AG10803 (cell line): ENCODE data around the gene DPP8.
"Not testable (repeated sequence)": the region's sequence is repeated elsewhere in the genome, so short reads cannot be mapped to it uniquely, and the experiment has no call there.

Experiments
- DNase-seq: peaks from one replicate; pipeline ENCODE4 v3.0.0; 2010; ENCODE audit warnings: low read depth
- H3K4me3 ChIP-seq: 2 replicates; pipeline ENCODE4 v1.5.1; 2011; ENCODE audit warnings: mild to moderate bottlenecking, low read length, control low read depth
- TF ChIP-seq, protein P1 (sequence below): conservative IDR thresholded peaks from 2 replicates; pipeline ENCODE4 v1.5.1; 2011; ENCODE audit warnings: mild to moderate bottlenecking, low read length, control low read depth, inconsistent platforms

DPP8 gene

DNA sequence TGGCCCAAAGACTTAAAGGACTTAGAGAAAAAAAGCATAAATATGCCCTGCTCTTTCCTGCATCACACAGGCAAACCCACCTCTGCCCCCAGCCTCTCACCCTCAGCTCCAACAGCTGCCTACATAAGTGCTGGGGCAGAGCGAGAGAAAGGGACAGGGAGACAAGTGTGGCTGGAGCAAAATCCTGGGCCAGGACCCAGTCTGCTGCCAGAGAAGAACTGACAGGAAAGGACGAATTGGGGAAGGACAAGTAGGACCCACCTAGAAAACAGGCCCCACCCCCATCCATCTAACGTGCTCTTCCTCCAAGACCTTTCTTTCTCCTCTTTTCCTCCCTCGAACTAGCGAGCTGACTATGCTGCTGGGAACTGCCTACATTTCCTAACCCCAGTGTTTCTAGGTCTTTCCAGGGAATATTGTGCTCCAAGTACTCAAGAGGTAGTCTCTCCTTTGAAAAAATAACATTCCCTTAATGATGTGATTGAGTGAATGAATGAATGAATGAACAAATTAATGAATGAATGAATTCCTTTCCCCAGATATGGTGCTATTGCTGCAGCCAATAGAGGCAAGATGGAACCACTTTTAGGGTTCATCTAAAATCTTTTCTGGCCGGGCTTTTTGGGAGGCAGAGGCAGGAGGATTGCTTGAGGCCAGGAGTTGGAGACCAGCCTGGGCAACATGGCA, 113.2 kb downstream of the DPP8 start:
- no peak overlapping the region for H3K4me3 ChIP-seq
- TF ChIP-seq, protein P1, sequence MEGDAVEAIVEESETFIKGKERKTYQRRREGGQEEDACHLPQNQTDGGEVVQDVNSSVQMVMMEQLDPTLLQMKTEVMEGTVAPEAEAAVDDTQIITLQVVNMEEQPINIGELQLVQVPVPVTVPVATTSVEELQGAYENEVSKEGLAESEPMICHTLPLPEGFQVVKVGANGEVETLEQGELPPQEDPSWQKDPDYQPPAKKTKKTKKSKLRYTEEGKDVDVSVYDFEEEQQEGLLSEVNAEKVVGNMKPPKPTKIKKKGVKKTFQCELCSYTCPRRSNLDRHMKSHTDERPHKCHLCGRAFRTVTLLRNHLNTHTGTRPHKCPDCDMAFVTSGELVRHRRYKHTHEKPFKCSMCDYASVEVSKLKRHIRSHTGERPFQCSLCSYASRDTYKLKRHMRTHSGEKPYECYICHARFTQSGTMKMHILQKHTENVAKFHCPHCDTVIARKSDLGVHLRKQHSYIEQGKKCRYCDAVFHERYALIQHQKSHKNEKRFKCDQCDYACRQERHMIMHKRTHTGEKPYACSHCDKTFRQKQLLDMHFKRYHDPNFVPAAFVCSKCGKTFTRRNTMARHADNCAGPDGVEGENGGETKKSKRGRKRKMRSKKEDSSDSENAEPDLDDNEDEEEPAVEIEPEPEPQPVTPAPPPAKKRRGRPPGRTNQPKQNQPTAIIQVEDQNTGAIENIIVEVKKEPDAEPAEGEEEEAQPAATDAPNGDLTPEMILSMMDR, result no peak
- no peak for DNase-seq

DNA sequence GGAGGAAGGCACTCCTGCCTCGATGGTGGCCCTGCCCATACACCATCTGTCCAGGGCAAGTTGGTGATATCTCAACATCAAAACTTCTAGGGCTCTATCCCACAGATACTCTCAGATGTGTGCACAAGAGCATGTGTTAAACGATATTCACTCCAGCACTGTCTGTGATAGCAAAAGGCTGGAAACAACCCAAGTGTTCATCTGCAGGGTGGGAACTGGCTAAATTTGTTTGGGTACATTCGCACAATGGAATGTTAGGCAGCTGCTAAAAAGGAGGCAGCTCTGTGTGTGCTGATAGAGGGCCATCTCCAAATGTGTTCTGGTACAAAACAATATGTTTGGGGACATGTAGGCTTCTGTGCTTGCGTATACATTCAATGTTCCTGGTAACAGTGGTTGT, 114.5 kb downstream of the DPP8 start:
- TF ChIP-seq, protein P1, result no peak
- no peak overlapping the region for H3K4me3 ChIP-seq
- DNase-seq, result no peak

DNA sequence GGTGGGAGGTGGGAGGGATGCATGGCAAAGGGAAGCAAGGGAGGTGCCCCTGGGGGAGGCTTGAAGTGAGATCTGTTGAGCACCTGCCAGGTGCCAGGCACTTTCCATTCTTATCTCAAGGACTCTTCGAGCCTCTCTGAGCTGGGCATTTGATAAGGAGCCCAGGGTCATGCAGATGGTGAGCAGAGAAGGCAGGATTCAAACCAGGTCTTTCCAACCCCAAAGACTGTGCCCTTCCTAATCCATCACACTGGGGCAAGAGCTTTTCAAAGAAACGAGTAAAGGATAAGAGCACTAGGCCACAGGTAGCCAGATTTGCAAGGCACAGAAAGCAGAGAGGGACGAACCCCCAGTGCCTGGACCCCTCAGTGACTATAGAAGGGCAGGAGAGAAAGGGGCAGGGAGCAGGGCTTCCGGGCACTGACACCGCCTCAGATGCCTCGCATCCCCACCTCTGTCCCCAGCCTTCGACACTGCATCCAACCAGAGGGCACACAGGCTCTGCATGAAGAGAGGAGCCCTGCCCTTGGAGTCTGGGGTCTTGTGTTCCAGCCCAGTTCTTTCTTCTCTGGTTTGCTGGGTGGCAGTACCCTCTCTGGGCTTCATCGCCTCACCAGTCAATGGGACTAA, 115.8 kb downstream of the DPP8 start:
- TF ChIP-seq, protein P1, result no peak
- no peak for DNase-seq
- H3K4me3 ChIP-seq, result no peak overlapping the region

DNA sequence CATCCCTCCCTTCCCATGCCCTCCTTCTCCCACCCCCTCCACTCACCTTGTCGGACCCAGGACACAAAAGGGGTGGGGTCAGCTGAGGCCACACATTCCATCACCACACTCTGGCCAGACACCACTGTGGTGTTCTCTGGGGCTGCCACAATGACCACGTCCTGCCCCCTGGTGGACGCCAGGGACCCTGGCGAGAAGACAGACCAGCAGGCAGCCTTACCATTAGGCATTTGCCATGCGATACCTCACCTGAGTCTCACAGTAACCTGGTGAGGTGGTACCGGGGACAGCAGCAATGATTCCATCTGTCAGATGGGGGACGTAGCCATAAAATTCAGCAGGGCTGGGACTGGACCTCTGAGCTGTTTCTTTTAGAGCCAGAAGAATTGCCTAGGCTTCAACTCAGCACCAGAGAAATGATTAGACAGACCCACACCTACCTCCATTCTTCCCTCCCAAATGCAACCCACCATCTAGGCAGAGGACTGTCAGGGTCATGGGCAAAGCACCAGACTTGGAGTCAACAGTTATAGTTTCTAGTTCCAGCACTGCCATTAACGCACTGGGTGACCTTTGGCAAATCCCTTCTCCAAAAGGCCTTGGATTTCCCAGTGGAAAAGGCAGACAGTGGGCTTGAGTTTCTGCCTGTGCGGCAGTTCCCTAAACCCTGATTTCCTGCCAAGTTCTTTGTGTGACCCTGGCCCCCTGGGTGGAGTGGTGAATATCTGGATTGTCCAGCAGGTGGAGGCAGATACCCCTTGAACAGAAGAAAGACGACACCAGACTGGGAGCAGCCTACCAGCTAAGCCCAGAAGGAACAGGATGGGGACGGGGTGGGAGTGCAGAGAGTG, 116.5 kb downstream of the DPP8 start:
- TF ChIP-seq, protein P1, result peak; percentile 76
- peak; percentile 55 for DNase-seq
- no peak overlapping the region for H3K4me3 ChIP-seq

DNA sequence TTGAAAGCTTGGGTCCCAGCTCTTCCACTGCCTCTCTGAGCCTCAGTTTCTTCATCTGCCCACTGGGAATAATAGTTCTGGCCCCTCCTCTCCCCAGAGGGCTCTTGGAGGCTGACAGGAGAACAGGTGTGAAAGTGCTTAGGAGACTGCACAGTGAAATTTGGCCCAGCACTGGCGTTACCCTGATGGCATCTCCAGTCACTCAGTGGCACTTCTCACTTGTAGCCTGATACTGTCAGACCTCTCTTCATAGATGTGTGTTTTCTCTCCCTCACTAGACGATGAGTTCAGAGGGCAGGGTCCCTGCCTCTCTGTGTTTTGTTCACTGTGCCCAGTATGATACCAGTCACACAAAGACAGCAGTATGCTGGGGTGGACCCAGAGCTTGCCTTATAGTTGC, 117.5 kb downstream of the DPP8 start:
- no peak overlapping the region for H3K4me3 ChIP-seq
- TF ChIP-seq, protein P1, result no peak
- DNase-seq, result no peak

DNA sequence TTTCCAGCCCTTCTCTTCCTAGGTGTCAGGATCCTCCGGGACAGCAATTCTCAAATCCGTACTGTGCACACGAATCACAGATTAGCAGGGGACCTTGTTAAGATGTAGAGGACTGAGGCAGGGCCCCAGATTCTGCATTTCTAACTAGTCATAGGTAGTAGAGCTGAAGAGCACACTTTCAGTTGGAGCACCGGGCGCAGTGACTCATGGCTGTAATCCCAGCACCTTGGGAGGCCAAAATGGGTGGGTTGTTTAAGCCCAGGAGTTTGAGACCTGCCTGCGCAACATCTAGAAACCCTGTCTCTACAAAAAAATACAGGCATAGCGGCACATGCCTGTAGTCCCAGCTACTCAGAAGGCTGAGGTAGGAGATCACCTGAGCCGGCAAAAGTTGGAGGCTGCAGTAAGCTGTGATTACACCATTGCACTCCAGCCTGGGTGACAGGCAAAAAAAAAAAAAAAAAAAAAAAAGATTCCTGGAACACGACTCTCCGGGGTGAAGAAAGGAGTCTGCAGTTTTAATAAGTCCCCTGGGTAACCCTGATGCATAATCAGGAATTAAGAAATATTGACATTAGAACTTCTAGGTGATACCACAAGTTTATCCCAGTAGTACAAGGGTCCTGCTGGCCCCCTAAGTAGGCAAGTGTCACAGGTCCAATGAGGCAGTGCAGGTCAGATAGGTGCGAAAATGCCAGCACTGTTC, 118.3 kb downstream of the DPP8 start:
- TF ChIP-seq, protein P1, result no peak
- no peak overlapping the region for H3K4me3 ChIP-seq
- no peak for DNase-seq

DNA sequence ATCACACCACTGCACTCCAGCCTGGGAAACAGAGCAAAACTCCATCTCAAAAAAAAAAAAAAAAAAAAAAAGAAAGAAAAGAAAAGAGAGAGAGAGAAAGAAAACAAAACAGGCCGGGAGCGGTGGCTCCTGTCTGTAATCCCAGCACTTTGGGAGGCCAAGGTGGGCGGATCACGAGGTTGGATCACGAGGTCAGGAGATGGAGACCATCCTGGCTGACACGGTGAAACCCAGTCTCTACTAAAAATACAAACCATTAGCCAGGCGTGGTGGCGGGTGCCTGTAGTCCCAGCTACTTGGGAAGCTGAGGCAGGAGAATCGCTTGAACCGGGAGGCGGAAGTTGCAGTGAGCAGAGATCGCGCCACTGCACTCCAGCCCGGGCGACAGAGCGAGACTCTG, 119.0 kb downstream of the DPP8 start:
- not testable (repeated sequence) for DNase-seq, H3K4me3 ChIP-seq
